RWPE1 (cell line): ENCODE data around the gene SERTAD2.

ENCODE experiments used
- CTCF ChIA-PET: fragments of 350-600 bp; sonication (Branson Sonifier 250); formaldehyde crosslinking; extraction: SDS; loops from one replicate; lab custom pipeline; 2021; lab: Yijun Ruan, JAX
- POLR2A ChIA-PET: fragments of 400-600 bp; formaldehyde crosslinking; extraction: SDS; loops from one replicate; lab custom pipeline; 2020; ENCODE audit warnings: antibody characterized with exemption; ENCODE audit not compliant: low non-redundant PET; lab: Yijun Ruan, JAX
- DNase-seq: peaks from one replicate; pipeline ENCODE4 v3.0.0; 2012; ENCODE audit warnings: low spot score
- H3K27ac ChIP-seq: fragments of 450-650 bp; 2 replicates; pipeline ENCODE4 v1.5.1; 2017
- CTCF ChIP-seq: fragments of 450-650 bp; conservative IDR thresholded peaks from 2 replicates; pipeline ENCODE4 v1.5.1; 2017; ENCODE audit warnings: low read depth, mild to moderate bottlenecking

The SERTAD2 gene

GRCh38 chr2:64697297-64698176, 43.8 kb upstream of the SERTAD2 start:
- CTCF ChIA-PET, result interaction anchor here (0.7 kb wide), 1 partner anchor 26 kb away, joined by 8 read pairs; no protein-coding TSS in a partner anchor
- no peak for DNase-seq
- H3K27ac ChIP-seq, result no peak overlapping the region
- POLR2A ChIA-PET, result no interaction called here
- TF ChIP-seq CTCF, result no peak

GRCh38 chr2:64696636-64697035, 42.9 kb upstream of the SERTAD2 start:
- no peak for DNase-seq
- POLR2A ChIA-PET, result no interaction called here
- TF ChIP-seq CTCF, result no peak
- no peak overlapping the region for H3K27ac ChIP-seq
- CTCF ChIA-PET, result interaction anchor here (0.8 kb wide), 1 partner anchor 21 kb away, joined by 3 read pairs; no protein-coding TSS in a partner anchor

GRCh38 chr2:64695721-64696261, 42.1 kb upstream of the SERTAD2 start:
- H3K27ac ChIP-seq, result no peak overlapping the region
- DNase-seq, result no peak
- ChIA-PET POLR2A (no interaction called here), CTCF (interaction anchor here (0.8 kb wide), 1 partner anchor 20 kb away, joined by 3 read pairs; no protein-coding TSS in a partner anchor)
- no peak for TF ChIP-seq CTCF

- H3K27ac ChIP-seq, result no peak overlapping the region
- no peak for TF ChIP-seq CTCF
- POLR2A ChIA-PET, result no interaction called here
- DNase-seq, result no peak
- CTCF ChIA-PET, result interaction anchor here (0.6 kb wide), 1 partner anchor 9 kb away, joined by 3 read pairs; no protein-coding TSS in a partner anchor
These were observed 38.7 kb upstream of the SERTAD2 start for GRCh38 chr2:64692401-64692800.

GRCh38 chr2:64688909-64689308, 35.2 kb upstream of the SERTAD2 start:
- no peak for TF ChIP-seq CTCF
- CTCF ChIA-PET, result interaction anchor here (0.6 to 1.3 kb wide), 2 partner anchors 10 to 358 kb away, joined by 3 to 7 read pairs; no protein-coding TSS in a partner anchor
- DNase-seq, result no peak
- no peak overlapping the region for H3K27ac ChIP-seq
- POLR2A ChIA-PET, result no interaction called here

- ChIA-PET CTCF (interaction anchor here (0.6 kb wide), 1 partner anchor 36 kb away, joined by 3 read pairs; no protein-coding TSS in a partner anchor), POLR2A (no interaction called here)
- peak; percentile 32 for DNase-seq
- TF ChIP-seq CTCF, result no peak
- no peak overlapping the region for H3K27ac ChIP-seq
These were observed 32.7 kb upstream of the SERTAD2 start for GRCh38 chr2:64686283-64686956.
